SW 1271 (cell line): Measurements from ENCODE around the gene SPAG16.
A peak's percentile ranks its signal among the peaks of the same experiment; 100 is the strongest.
"Not testable (repeated sequence)": the region's sequence is repeated elsewhere in the genome, so short reads cannot be mapped to it uniquely, and the experiment has no call there.

Experiments used
- DNase-seq, 2 experiments: peaks; one replicate each; lab custom pipeline; 2025; lab: John Stamatoyannopoulos, UW

The SPAG16 gene

DNA sequence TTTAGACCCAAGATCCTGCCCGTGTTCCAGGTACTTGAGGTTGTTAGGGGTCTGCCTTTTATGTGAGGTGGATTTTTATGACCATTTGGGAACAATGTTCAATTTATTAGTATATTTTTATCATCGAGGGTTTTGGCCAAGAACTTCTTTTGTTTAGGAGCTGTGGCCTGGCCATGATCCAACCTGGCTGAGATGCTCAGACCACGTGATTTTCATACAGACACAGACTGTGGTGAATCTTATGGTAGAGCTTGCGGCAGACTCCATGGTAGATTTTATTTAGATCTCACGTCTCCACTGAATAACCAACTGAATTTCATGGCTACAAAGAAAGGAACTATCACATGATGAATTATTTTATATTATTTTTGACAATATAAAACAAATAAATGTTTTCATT, 721.1 kb downstream of the SPAG16 start:
- DNase-seq = no peak

DNA sequence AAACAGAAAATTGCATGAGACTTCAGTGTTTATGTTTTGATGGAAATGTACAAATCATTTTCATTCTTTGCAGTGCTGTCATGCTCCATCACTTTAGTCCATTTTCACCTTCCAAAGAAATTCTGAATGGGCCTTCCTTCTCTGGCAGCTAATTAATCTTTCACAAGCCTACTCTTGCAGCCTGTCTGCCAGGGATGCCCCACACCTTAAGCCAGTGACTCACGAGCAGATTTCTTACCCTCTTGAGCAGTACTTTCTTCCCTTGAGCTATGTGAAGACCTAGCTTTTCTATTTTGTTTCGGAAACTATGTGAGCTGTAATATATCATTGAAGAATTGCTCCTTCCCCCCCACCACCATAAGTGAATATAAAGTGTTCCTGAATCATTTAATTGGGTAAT, 722.3 kb downstream of the SPAG16 start:
- DNase-seq = no peak

DNA sequence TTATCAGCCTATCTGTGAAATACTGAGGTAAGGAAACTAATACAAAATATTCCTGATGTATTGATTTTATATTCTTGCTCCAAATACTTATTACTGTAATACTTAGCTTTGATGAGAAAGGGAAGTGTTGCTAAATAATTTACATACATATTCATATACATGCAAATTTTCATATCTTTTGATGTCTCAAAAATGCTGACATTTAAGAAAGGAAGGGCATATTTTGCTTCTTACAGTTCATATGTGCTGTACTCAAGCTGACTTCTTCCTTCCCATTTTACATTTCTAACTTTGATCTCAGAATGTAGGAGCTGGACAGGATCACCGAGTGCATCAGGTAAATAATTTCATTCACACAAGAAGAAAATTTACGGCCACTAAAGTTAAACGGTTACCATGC, 727.4 kb downstream of the SPAG16 start:
- no peak for DNase-seq

DNA sequence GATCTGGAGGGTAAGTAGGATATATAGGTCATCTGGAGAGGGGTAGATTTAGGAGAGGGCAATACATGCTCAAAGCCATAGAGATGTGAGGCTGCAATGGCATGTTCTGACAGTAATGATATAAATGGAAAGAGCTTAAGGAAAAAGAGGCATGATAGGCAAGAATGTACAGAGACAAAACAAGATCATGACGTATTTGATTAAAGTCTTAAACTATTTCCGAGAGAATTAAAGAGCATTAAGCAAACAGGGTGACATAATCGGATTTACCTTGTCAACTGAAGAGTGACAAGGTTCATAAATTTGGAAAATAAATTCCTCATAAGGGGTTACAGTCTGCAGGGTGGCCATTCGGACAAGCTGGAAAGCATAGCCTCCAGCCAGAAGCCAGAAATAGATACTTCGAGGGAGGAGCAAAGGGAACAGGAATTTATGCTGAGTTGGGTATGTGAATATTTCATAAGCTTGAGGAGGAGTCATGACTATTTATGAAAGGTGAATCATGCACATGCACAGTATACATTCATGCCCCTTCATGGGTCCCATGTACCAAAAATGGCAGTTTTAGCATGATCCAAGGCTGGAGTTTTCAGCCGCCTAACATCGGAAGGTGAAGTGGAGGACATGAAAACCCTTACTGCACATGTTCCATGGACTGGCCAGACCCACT, 730.4 kb downstream of the SPAG16 start:
- no peak for DNase-seq

DNA sequence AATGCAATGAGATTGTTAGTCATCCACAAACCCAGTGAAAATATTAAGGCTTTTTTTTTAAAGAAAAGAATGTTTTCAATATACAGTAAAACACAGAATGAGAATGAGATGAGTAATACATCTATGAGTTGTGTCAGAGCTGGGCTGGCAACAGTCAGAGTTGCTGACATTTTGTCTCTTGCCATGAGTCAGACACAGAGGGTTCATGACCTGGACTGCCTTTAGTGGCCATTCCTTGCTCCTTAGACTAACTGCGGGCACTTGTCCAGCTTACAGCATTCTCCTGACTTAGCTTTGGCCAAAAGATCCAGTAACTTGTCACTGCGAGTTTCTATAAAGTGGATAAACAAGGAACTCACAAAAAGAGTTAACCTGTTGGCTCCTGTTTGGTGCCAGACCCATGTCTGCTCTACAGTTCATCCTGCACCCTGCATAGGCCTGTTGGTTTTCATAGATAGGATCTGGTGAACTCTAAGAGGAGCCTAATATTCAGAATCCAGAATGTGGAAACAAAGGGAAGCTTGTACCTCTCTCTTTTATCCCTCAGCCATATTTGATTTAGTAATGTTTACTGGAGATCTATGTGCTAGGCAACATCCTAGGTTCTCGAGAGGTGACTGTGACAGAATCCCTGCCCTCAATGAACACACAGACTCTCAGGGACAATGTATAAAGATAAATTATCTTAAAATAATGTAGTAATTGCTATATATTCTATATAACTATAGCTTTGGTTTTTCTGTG, 735.1 kb downstream of the SPAG16 start:
- DNase-seq = peak; percentile 78 to 91

DNA sequence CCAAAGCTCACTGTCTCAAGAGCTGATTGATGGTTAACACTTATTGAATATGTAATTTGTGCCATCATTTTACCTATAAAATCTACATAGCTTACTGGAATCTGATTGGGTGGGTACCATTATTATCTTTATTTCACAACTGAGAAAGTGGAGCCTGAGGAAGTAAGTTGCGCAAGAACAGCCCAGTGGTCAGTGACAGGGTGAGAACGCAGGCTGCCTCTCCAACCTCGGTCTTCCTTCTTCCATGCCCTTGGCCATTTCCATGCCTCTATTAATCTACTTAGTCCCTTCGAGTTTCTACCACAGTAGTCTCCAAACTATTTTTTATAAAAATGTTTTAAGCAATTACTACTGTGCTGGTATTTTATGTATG, 735.7 kb downstream of the SPAG16 start:
- peak in 1 of 2 experiments; percentile 10 for DNase-seq

DNA sequence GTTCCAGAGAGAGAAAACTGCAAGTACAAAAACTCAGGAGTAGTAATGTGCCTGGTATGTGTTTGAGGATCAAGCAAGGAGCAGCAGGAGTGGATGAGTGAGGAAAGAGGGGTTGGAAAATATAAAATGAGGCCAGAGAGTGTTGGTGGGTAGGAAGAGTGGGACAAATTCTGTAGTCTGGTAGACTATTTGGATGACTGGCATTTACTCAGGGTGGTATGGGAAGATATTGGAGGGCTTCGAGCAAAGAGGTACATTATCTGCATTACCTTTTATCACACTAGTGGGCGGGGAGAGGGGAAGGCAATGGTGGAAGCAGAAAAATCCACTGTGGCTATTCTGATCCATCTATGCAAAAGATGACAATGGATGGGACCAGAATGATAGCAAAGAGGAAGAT, 744.9 kb downstream of the SPAG16 start:
- no peak for DNase-seq

DNA sequence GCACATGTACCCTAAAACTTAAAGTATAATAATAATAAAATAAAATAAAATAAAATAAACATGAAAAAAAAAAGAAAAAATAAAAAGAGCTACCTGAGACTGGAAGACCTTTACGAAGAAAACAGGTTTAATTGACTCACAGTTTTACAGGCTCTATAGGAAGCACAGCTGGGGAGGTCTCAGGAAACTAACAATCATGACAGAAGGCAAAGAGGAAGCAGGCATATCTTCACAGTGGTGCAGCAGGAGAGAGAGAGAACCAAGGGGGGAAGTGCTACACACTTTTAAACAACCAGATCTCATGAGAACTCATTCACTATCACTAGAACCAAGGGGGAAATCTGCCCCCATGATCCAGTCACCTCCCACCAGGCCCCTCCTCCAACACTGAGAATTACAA, 747.3 kb downstream of the SPAG16 start:
- DNase-seq = no peak

DNA sequence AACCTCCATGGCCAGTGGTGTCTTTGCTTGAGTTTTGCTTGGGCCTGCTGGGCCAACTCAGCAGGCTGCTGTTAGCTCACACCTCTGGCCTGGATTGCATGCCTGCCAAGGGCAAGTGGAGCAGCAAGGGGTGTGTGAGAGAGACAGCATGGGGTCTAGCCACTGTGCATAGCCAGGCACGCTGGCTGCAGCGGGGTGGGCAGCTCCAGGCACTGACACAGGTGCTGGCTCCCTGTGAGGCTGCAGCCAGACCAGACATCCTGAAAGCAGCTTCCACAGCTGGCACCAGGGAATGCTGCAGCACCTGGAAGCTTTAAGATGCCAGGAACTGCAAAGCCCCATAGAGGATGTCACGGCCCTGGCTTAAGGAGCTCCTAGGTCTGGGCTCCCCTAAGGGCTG, 750.2 kb downstream of the SPAG16 start:
- DNase-seq = no peak

DNA sequence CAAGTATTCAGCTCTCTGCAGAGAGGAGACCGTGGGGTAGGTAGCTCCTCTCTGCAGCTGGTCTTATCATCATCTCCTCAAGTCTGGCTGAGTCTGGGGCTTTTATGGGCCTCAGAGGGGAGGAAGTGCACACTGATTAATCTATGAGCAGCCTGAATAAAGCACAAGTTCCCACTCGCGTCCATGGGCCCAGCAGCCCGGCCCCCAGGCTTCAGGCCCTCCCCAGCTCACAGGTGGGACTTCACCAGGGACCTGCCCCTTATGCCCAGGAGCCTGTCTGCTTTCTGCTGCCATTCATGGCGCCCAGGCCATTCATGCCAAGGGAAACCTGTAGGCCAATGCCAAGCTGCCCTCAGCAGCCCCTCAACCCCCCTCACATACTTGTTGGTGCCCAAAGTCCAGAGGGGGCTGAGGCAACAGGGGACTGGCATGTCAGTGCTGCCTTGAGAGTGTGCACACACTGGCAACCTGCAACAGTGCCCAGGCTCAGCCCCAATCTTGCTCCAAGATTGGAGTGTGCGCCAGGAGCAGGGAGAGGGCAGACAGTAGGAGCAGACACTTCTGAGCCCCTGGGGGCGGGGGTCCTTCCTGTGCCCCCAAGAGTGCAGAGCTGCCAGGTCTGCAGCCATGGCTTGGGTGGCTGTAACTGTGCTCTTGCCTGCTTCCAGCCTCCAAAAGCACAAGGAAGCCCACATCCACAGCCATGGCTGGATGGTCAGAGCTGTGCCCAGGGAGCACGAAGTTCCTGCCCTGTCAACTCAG, 751.0 kb downstream of the SPAG16 start:
- no peak for DNase-seq

DNA sequence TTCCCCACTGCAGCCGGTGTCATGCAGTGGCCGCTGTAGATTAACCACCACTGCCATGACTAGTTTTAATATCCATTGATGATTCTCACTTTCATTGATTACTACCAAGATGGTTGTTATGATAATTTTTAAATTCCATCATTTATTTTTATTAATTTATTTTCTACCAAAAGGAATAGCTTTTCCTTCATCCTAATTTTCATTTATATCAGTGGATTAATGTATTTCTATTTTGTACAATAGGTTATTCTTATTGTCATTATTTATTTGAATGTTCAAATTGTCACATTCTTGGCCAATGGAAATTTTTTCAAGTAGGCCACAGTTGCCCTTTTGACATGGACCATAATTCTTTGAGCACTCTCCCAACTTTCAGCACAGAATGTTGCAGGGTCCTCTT, 751.7 kb downstream of the SPAG16 start:
- no peak for DNase-seq

DNA sequence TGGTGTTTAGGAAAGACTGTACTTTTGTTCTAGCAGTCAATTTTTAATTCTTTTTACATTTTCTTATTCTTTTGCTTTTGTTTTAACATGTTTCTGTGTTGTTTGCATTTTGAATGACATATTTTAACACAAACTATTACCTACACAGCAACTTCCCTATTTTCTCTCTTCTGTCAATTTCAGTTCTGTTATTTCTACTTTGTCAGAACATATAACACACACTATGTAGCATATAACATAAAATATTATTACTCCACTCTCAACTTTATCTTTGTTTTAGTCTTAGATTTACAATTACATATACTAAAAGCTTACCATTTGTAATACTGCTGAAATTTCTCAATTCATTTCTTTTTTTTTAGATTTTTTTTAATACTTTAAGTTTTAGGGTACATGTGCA, 753.9 kb downstream of the SPAG16 start:
- no peak for DNase-seq

DNA sequence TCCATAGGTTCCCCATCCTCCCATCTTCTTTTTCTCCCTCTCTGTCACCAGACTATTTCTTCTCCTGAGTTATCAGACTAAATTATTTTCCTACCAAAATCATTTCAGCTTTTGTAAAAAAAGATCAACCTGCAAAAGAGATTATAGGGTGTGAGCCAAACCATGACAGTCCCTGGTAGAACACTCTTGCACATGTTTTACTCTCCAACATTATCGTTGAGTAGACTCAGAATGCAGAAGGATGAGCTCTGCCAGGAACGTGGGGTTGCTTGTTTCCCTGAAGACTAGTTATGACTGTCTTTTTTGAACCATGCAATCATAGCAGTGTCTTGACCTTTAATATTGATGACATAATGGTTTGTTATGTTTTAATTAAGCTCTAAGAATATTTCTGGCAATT, 766.5 kb downstream of the SPAG16 start:
- DNase-seq = no peak

DNA sequence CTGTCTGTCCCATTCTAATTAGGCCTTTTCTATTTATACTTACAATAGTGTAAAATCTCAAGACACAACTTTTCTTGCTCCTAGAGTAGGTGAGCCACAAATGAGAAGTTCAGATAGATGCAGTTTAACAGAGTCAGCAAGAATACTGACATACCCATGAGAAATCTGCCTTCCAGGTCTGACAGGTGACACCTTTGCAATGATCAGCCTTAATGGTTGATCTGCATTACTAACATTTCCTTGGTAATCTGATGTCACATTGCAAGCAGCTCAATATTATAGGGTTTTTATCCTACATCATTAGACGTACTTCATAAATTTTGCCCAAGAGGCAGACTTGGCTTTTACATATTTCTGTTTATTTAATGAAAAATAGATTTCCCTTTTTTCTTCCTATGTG, 767.3 kb downstream of the SPAG16 start:
- no peak for DNase-seq

DNA sequence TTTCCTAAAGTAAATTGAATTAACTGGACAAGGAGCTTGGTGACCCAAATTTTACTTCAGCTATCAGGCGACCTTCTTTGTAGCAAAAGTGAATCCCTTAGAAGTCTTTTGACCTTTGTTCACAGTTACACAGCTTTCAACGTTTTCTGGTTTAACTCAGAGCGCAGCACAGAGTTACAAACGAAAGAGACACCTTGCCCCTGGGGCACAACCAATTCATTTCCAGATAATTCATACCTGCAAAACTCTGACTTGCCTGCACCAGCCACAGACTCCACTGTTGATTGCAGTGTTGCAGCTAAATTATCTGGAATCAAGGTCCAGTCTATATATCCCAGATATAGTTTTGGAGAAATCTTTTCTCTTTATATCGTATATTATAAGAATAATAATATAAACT, 768.0 kb downstream of the SPAG16 start:
- no peak for DNase-seq

DNA sequence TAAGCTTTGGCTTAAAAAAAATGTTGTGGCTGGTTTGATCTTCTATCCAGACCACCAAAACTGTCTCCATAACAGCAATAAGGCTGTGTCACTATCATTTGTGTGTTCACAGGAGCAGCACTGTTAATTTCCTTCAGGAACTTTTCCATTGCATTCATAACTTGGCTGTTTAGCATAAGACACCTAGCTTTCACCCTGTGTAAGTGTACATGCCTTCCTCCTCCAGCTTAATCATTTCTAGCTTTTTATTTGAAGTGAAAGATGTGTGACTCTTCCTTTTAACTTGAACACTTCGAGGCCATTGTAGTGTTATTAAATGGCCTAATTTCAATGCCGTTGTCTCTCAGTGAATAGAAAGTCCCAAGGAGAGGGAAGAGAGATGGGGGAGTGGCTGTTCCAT, 773.7 kb downstream of the SPAG16 start:
- no peak for DNase-seq

DNA sequence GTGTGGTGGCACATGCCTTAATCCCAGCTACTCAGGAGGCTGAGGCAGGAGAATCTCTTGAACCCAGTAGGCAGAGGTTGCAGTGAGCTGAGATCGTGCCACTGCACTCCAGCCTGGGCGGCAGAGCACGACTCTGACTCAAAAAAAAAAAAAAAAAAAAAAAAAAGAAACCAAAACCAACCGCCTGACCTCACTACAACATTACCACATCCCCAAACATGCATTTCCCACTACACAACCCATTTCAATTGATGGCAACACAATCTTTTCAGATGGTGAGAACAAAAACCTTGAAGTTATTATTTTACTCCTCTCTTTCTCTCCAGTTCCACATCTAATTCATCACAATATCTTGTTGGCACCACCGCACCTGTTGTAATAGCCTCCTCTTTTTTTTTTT, 778.0 kb downstream of the SPAG16 start:
- DNase-seq = not testable (repeated sequence)

DNA sequence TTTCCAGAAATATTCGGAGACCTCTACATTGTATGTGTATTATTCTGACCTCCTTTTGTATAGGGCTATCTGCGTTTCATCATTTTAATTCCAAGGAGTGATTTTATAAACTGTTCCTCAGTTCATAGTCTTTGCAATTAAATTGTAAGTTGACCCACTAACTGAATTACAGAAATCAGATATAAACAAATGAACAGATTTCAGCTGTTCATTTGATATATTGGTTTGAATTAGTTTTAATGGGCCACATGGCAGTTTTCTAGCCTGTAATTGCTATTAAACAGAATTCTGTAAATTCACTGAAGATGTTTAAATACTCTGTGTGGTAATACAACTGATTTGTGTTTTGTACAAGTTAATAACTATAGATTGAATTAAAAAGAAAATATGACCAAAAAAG, 780.2 kb downstream of the SPAG16 start:
- DNase-seq = no peak

DNA sequence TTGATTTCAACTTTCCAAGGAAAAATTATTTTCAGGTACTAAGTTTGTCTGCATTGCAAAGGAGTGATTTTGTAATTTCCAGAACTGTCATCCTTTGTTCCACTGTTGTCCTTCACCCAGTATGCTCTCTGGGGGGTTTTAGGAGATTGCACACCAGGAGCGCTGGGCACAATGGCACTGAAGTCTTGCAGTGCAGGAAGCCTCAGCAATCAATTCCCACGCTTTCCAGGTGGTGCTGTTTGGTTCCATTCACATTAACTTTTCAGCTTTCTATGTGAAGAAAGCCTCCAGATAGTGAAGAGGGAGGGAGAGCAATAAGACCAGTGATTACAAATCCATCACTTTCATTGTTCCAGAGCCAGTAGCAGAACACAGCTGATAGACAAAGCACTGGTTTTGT, 782.6 kb downstream of the SPAG16 start:
- no peak for DNase-seq

DNA sequence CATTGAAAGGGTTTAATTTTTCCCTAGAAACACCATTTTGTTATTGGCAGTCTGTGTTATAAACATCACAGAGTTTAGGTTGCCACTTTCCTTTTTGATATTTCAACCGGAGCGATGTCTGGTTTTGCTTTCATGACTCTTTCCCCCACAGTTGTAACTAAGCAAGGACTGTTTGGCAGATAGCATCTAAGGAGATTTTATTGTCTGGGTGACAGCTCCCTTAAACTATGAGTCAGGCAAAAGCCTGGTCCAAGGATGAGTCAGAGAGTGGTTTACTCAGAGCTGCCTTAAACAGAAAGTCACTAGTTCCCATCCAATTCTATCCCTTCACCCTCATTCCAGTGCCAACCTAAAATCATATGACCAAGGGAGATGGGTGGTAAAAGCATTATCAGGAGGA, 785.0 kb downstream of the SPAG16 start:
- peak; percentile 83 to 97 for DNase-seq

DNA sequence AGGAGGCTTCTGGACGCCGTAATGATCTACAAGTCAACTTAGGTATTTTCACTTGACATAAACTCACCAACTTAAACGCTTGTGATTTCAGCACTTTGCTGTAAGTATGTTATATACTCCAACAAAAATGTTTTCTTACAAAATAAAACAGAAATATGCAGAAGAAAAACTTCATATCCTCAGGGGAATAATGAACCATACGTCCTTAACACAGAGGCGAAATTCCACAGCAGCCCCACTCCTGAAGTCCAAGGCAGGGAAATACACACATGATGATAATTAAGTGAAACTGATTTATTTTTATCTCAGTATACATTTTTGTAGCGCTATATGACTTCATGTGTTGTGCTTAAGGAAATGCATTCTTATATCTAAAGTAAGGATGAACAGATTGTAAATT, 791.2 kb downstream of the SPAG16 start:
- no peak for DNase-seq

DNA sequence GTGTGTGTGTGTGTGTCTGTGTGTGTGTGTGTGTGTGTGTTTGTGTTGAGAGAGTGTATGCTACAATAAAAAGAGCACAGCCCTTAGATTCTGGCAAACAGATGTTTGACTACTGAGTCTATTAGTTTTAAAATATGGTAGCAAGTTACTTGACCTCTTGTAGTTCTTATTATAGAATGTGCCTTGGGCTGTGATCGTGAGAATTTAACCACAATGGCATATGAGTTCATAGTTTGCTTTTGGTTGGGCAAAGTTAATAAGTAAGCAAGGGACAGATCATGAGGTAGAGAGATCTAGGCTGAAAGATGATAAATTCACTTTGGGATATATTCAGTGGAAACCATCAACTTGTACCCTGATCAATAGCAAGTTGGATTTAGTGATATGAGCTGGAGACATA, 792.3 kb downstream of the SPAG16 start:
- DNase-seq = no peak

DNA sequence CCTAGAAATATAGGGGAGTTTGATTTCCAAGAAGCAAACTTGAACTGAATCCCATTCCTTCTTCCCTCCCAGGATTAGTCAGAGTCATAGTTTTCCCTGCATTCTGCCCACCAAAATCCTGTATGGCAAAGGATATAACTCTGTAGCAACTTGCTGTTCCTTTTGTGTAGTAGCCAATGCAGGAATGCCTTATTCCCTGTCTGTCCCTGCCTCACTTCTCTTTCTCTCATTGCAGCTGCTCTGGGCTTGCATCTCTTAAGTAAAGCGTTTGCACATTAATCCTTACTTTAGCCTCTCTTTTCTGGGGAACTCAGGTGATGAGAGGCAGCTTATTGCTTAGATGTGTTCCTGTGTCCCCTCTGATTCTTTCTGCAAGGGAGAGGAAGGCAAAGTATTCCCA, 793.5 kb downstream of the SPAG16 start:
- no peak for DNase-seq
